Hepatocyte (in vitro differentiated cells): ENCODE results near the gene TCL1B.

ENCODE experiments used
- EZH2 ChIP-seq: fragments of 200-600 bp; sonication (generic); IDR thresholded peaks from 2 replicates; pipeline ENCODE4 v1.6.1; 2016; ENCODE audit warnings: antibody characterized with exemption, mild to moderate bottlenecking, borderline replicate concordance
- EZH2phosphoT487 ChIP-seq: fragments of 200-600 bp; sonication (generic); IDR thresholded peaks from one replicate; pipeline ENCODE4 v1.6.1; 2018; ENCODE audit warnings: antibody characterized with exemption, mild to moderate bottlenecking, low read depth, moderate library complexity; ENCODE audit not compliant: unreplicated experiment, severe bottlenecking
- TF ChIP-seq, protein P1 (sequence below): fragments of 200-600 bp; sonication (generic); IDR thresholded peaks from 2 replicates; pipeline ENCODE4 v1.5.1; 2016; ENCODE audit warnings: antibody characterized with exemption, mild to moderate bottlenecking; ENCODE audit not compliant: poor library complexity

DNA sequence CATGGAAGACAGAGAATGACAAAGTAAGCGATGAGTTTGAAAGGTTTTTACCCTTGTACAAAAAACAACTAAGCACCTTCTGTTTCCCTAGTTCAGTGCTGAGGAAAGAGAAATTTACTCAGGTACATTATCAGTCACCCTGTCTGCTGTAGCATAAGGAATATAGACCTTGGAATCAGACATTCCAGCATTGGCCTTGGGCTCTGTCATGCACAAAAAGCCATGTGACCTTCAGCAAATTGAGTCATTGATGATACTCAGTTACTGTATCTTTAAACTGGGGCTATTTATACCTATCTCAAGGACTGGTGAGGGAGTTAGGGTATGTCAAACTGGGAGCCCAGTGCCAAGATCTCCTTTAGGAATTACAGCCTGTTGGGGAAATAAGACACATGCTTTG lies 47.0 kb downstream of the TCL1B start:
- TF ChIP-seq, protein P1, sequence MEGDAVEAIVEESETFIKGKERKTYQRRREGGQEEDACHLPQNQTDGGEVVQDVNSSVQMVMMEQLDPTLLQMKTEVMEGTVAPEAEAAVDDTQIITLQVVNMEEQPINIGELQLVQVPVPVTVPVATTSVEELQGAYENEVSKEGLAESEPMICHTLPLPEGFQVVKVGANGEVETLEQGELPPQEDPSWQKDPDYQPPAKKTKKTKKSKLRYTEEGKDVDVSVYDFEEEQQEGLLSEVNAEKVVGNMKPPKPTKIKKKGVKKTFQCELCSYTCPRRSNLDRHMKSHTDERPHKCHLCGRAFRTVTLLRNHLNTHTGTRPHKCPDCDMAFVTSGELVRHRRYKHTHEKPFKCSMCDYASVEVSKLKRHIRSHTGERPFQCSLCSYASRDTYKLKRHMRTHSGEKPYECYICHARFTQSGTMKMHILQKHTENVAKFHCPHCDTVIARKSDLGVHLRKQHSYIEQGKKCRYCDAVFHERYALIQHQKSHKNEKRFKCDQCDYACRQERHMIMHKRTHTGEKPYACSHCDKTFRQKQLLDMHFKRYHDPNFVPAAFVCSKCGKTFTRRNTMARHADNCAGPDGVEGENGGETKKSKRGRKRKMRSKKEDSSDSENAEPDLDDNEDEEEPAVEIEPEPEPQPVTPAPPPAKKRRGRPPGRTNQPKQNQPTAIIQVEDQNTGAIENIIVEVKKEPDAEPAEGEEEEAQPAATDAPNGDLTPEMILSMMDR: no peak
- TF ChIP-seq EZH2 (no peak), EZH2phosphoT487 (no peak)
